ENCODE measurements around the gene UBXN1.

The UBXN1 gene

GRCh38 chr11:62688491-62688890, 9.6 kb upstream of the UBXN1 start:
- Histone ChIP-seq H3K4me3 (ENCODE audit: insufficient read depth, low read length, poor library complexity, severe bottlenecking) (no peak overlapping the region), H3K9me3 (ENCODE audit: insufficient read depth, low read length) (no peaks in the 10 kb centered on the region), H3K9ac (ENCODE audit: low read length) (no peak overlapping the region), H2AFZ (ENCODE audit: low read depth, low read length, severe bottlenecking) (no peak overlapping the region), H3K27me3 (ENCODE audit: low read length) (no peaks in the 10 kb centered on the region), H3K4me2 (ENCODE audit: low read depth, low read length, poor library complexity, severe bottlenecking) (no peak overlapping the region), H3K79me2 (ENCODE audit: insufficient read depth, low read length) (no peaks in the 10 kb centered on the region), H3K36me3 (ENCODE audit: low read length) (no peaks in the 10 kb centered on the region), H4K20me1 (ENCODE audit: low read depth, low read length) (no peaks in the 10 kb centered on the region), H3F3A (ENCODE audit: insufficient read depth) (no peaks in the 10 kb centered on the region), H3K27ac (ENCODE audit: low read depth, low read length) (no peak overlapping the region), H3K9me2 (replicated peaks; ENCODE audit: insufficient read depth, low read length) (no peaks in the 10 kb centered on the region)
- no peak for TF ChIP-seq EZH2phosphoT487 (conservative IDR thresholded peaks at IDR 0.05; ENCODE audit: low read length)
- no peak for TF ChIP-seq CTCF (IDR thresholded peaks at IDR 0.05; ENCODE audit: insufficient read depth, low read length, poor library complexity, severe bottlenecking)

- H3K4me2 ChIP-seq (ENCODE audit: low read depth, low read length, poor library complexity, severe bottlenecking): no peak overlapping the region
These were observed 8.9 kb upstream of the UBXN1 start for GRCh38 chr11:62687508-62688396.

GRCh38 chr11:62682518-62682917, 3.6 kb upstream of the UBXN1 start:
- Histone ChIP-seq H4K20me1 (ENCODE audit: low read depth, low read length) (no peaks in the 10 kb centered on the region), H3K9me3 (ENCODE audit: insufficient read depth, low read length) (no peaks in the 10 kb centered on the region), H3K9ac (ENCODE audit: low read length) (no peak overlapping the region), H3K27me3 (ENCODE audit: low read length) (no peaks in the 10 kb centered on the region), H3K27ac (ENCODE audit: low read depth, low read length) (no peak overlapping the region), H3K36me3 (ENCODE audit: low read length) (no peaks in the 10 kb centered on the region), H2AFZ (ENCODE audit: low read depth, low read length, severe bottlenecking) (no peak overlapping the region), H3K79me2 (ENCODE audit: insufficient read depth, low read length) (peaks cover 12% of the 10 kb centered on the region; the same call in 1 of the 2 replicates), H3K4me3 (ENCODE audit: insufficient read depth, low read length, poor library complexity, severe bottlenecking) (no peak overlapping the region), H3K9me2 (replicated peaks; ENCODE audit: insufficient read depth, low read length) (no peaks in the 10 kb centered on the region), H3F3A (ENCODE audit: insufficient read depth) (peaks cover 10% of the 10 kb centered on the region), H3K4me2 (ENCODE audit: low read depth, low read length, poor library complexity, severe bottlenecking) (no peak overlapping the region)
- no peak for TF ChIP-seq CTCF (IDR thresholded peaks at IDR 0.05; ENCODE audit: insufficient read depth, low read length, poor library complexity, severe bottlenecking)
- TF ChIP-seq EZH2phosphoT487 (conservative IDR thresholded peaks at IDR 0.05; ENCODE audit: low read length): no peak

More at GRCh38 chr11:62687508-62688396, 8.9 kb upstream of the UBXN1 start:
- Histone ChIP-seq H4K20me1 (ENCODE audit: low read depth, low read length) (no peaks in the 10 kb centered on the region), H3K27me3 (ENCODE audit: low read length) (no peaks in the 10 kb centered on the region), H3K9ac (ENCODE audit: low read length) (no peak overlapping the region), H3K4me3 (ENCODE audit: insufficient read depth, low read length, poor library complexity, severe bottlenecking) (no peak overlapping the region), H3K36me3 (ENCODE audit: low read length) (no peaks in the 10 kb centered on the region), H3K9me2 (replicated peaks; ENCODE audit: insufficient read depth, low read length) (no peaks in the 10 kb centered on the region), H3F3A (ENCODE audit: insufficient read depth) (no peaks in the 10 kb centered on the region), H3K79me2 (ENCODE audit: insufficient read depth, low read length) (no peaks in the 10 kb centered on the region), H2AFZ (ENCODE audit: low read depth, low read length, severe bottlenecking) (no peak overlapping the region), H3K9me3 (ENCODE audit: insufficient read depth, low read length) (no peaks in the 10 kb centered on the region), H3K27ac (ENCODE audit: low read depth, low read length) (no peak overlapping the region)
- TF ChIP-seq EZH2phosphoT487 (conservative IDR thresholded peaks at IDR 0.05; ENCODE audit: low read length) (no peak), CTCF (IDR thresholded peaks at IDR 0.05; ENCODE audit: insufficient read depth, low read length, poor library complexity, severe bottlenecking) (no peak)
